NCI-H446 treated with DMSO at 0.1 percent for 48 hours (cell line): ENCODE results near the gene JDP2.
"Not testable (repeated sequence)": the region's sequence is repeated elsewhere in the genome, so short reads cannot be mapped to it uniquely, and the experiment has no call there.

Experiments
- DNase-seq: peaks from one replicate; lab custom pipeline; 2025; lab: John Stamatoyannopoulos, UW

Gene JDP2, protein sequence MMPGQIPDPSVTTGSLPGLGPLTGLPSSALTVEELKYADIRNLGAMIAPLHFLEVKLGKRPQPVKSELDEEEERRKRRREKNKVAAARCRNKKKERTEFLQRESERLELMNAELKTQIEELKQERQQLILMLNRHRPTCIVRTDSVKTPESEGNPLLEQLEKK

GRCh38 chr14:75427482-75428229 lies at the start of gene JDP2:
TSS of gene JDP2 (plus strand) at chr14:75428022. CDS start at chr14:75437921, 9,899 bp downstream.
- no peak for DNase-seq

DNA sequence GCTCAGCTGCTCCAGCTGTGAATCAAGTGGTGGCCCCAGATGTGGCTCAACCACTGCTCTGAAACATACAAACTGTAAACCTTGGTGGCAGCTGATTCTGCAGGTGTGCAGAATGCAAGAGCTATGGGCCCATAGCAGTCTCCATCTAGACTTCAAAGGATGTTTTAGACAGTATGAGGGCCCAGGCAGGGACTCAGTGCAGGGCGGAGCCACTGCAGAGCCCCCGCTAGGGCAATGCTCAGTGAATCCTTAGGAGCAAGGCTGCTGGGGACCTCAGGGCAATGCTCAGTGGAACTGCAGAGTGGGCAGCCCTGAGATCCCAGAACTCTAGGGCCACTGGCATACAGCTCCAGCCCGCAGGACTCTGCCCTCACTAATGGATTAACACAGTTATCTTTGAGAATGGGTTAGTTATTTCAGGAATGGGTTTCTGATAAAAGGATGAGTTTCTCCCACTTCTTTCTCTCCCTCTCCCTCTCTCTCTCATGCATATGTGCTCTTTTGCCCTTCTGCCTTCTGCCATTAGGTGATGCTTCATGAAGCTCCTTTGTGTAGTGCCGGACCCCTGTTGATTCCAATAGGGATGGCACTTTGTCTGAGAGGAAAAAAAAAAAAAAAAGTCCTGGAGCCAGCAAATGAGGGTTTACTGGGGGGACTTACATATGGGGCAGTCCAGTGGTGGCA lies 48.4 kb upstream of the JDP2 start:
- no peak for DNase-seq

- DNase-seq, result no peak
Measured at GRCh38 chr14:75379930-75380270, 47.9 kb upstream of the JDP2 start.

DNA sequence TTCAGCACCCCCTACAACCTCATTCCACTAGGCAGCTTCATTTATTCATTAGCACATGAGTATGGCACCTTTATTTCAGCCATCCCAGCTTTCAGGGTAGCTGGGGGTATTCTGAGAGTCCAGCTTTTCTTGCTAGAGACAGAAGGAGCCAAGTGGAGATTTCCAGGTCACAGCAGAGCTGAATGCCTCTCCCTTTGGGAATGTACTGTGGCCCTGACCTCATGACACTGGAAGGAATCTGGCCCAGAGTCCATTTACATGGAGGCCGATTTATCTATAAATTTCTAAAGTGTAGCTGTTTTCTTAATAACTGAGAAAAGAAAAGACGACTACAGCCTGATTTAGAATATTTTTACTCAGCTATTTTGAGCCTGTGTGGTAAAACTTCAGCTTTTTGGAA lies 47.2 kb upstream of the JDP2 start:
- DNase-seq, result no peak

DNA sequence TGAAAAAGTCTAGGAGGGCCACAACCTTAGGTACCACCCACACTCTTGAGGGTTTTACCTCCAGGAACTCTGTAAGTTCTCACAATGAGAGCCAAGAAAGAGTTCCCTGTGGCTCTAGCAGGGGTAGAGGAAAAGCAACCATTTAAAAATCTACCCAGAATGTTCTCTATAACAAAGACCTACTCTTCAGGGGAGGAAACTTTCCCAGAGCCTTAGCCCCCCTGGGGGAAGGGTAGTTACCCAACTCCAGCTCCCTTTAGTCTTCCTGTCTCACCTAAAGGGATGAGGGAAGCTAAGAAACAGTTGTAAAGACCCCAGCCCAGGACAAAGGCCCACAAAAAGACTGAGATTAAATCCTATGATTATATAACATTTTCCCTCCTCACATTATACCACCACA lies 46.2 kb upstream of the JDP2 start:
- no peak for DNase-seq

DNA sequence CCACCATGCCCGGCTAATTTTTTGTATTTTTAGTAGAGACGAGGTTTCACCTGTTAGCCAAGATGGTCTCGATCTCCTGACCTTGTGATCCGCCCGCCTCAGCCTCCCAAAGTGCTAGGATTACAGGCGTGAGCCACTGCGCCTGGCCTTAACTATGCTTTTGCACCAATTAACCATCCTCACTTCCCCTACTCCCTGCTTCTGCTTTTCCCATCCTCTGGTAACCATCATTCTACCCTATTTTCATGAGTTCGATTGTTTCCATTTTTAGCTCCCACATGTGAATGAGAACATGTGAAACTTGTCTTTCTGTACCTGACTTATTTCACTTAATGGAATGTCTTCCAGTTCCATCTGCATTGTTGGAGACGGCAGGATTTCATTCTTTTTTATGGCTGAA lies 44.6 kb upstream of the JDP2 start:
- not testable (repeated sequence) for DNase-seq

DNA sequence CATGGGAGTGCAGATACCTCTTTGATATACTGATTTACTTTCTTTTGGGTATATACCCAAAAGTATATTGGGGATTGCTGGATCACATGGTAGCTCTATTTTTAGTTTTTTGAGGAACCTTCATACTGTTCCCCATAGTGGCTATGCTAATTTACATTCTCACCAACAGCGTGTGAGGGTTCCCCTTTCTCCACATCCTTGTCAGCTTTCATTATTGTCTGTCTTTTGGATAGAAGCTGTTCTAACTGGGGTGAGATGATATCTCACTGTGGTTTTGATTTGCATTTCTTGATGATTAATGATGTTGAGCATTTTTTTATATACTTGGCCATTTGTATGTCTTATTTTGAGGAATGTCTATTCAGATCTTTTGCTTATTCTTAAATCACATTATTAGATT lies 44.1 kb upstream of the JDP2 start:
- no peak for DNase-seq

DNA sequence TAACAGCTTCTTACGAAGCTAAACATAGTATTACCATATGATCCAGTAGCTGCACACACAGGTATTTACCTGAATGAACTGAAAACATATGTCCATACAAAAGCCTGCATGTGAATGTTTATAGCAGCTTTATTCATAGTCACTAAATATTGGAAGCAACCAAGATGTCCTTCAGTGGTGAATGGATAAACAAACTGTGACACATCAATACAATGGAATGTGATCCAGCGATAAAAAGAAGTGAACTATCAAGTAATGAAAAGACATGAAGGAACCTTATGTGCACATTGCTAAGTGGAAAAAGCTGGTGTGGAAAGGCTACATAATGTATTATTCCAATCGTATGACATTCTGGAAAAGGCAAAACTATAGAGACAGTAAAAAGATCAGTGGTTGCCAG lies 38.1 kb upstream of the JDP2 start:
- DNase-seq, result no peak

DNA sequence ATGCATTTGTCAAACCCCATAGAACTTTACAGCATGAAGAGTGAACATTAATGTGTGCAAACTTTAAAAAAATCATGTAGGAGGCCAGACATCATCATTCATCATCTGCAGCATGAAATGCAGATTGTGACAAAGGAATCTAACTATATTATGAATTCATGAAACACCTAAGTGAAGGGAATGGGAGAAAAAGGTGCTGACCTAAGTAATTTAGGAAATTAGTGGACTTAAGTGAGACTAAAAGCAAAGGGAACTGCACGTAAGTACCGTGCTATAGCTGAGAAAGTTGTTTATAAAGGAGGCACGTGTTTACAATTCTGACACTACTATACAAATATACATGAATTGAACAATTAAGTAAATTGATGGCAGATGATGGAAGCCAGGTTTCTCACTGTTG lies 37.6 kb upstream of the JDP2 start:
- no peak for DNase-seq

GRCh38 chr14:75391953-75392352 lies 35.9 kb upstream of the JDP2 start:
- no peak for DNase-seq

GRCh38 chr14:75392686-75393641 lies 34.9 kb upstream of the JDP2 start:
- DNase-seq, result no peak

DNA sequence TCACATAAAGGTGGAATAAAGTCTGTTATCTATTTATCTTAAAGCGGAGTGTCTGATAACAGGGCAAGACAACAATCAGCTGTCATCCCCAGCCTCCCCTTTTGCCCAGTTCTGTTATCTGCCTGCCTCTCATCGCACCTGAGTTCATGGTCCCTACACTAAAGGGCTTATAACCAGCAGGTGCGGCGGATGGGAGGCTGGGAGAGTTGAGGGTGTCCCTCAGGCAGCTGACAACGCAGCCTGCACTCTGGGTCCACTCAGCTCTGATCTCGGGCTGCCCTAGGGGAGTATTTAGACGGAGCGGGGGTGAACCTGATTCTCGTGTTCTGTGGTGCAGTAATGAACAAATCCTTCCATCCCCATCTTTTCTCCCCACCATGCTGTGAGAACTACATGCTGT lies 34.0 kb upstream of the JDP2 start:
- no peak for DNase-seq

GRCh38 chr14:75395862-75396261 lies 32.0 kb upstream of the JDP2 start:
- DNase-seq, result no peak

DNA sequence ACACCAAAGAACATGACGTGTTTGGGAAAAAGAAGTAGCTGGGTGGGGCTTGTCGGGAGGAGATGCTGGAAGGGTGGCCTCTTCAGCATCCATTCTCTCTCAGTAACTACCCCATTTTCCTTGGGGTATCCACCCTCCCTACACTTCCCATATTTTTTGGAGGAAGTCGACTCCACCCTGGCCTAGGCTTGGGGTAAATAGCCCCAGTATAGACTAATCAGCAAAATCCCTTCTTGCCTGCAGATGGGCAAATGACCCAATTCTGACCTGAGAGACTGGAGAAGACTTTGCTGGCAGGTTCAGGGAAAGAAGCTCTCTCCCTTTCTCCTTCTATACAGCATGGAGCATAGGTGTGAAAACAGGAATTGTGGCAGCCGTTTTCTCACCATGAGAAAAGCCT lies 28.5 kb upstream of the JDP2 start:
- DNase-seq, result no peak

DNA sequence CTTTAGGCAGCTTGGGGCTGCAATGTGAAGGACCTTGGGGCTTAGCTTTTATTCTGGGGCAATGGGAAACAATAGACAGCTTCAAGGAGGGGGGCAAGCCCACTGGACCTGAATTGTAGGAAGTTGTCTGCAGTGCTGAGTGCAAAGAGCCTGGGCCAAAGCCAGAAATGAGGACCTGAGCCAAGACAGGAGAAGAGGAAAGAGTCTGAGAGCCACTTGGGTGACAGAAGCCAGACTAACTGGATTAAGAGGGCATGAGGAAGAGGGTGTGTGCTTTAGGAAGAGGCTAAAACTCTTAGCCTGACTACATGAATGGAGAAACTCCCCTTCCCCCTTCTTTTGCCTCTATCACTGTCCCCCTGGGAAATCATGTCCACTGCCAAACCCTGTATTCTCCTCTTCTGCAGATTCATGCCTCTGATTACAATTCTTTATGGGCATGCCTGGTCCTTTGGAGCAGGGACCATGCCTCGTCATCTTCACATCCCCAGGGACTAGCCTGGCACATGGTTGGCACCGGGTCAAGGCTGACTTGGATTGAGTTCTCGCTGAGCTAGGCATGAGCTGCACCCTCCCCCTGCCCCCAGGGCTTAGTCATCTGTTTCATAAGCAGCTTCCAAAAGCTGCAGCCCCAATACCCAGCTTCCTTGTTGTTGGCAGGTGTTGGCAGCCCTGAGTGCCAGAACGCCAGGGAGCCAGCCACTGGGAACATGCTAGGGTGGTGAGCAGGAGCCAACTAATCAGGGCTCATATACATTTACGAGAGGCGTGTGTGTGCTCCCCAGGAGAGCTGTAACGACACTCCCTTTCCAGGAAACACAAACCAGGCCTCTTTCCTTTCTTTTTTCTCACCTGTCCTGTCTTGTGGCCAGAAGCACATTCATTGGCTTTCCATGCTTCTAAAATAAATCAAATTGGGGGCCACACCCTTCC lies 27.7 kb upstream of the JDP2 start:
- peak; percentile 98 for DNase-seq

- no peak for DNase-seq
Measured at GRCh38 chr14:75401361-75401760, 26.5 kb upstream of the JDP2 start.

DNA sequence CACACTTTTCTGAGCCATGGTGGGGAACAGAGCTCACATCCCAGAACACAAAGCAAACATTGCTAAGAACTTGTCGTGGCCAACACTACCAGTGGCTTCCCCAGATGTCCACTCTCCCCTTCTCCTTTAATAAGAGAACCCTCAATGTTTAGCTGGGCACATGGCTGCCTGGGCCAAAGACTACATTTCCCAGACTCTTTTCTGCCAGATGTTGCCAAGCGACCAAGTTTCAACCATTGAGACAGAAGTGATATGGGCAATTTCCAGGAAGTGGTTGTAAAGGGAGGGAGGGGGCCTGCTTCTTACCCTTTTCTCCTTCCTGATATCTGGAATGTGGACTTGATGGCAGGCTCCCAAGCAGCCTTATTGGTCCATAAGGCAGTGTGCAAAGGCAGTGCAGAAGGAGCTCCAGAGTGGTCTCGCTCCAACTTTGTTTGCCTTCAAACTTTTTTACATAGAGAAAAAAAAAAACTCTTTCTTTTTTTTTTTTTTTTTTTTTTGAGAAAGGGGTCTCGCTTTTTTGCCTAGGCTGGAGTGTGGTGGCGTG lies 24.9 kb upstream of the JDP2 start:
- DNase-seq, result no peak

GRCh38 chr14:75404847-75405246 lies 23.0 kb upstream of the JDP2 start:
- no peak for DNase-seq

- DNase-seq, result no peak
Measured at GRCh38 chr14:75406102-75406501, 21.7 kb upstream of the JDP2 start.

DNA sequence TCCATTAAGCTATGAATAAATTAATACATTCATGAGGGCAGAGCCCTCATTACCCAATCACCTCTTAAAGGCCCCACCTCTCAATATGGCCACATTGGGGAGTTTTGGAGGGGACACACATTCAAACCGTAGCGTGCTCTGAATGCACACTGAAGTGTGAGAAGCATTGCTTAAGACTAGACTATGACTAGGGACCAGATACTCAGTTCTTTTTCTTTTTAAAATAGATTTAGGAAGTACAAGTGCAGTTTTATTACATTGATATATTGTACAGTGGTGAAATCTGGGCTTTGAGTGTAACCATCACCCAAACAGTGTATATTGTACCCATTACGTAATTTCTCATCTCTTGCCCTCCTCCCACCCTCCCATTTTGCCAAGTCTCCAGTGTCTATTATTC lies 21.0 kb upstream of the JDP2 start:
- no peak for DNase-seq
